Hippocampal formation (tissue), 2 donors: Measurements from ENCODE around the gene DUS3L.

Source experiments
- DNase-seq, 2 donors: peaks; one replicate each; lab custom pipeline; 2025; lab: John Stamatoyannopoulos, UW

DUS3L gene

GRCh38 chr19:5790559-5791520 is at the start of gene DUS3L:
DUS3L (minus strand) TSS chr19:5791163; CDS start chr19:5791141, 22 bp downstream.
- DNase-seq, result peak; percentile 93 to 95

GRCh38 chr19:5839065-5840017 is 48.4 kb upstream of the DUS3L start, which contains the start of gene FUT6:
FUT6 (minus strand) TSS chr19:5839702; CDS start chr19:5832567, 7,135 bp downstream.
- no peak for DNase-seq

DNA sequence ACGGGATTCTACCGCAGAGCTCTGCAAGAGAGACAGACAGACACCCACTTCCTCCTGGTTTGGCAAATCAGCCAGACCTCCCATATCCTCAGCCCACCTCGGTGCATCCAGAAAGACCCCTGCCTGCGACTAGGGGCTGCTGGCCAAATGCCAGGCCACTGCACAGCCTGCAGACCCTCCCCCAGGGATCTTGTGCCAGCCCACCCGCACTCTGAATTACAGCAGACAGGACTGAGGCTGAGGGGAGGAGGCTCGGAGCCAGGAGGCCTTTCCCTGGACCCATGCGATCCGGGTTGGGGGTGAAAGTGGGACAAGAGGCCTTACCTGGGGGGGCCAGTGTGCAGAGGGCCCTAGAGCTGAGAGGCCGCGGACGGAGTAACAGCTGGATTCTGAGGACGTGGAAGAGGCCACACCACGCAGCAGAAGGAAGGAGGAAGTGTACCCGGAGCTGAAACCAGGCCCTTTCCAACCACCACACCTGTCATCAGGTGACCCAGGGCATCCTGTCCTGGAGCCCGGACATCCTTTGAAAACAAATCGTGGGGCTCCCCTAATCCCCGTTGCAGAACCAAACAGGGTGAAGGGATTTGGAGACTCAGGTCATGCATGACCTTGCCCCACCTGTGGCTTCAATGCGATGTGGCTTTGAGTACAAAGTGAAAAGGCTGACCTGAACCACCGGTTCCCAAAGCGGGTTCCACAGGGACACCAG is 47.5 kb upstream of the DUS3L start:
- no peak for DNase-seq

DNA sequence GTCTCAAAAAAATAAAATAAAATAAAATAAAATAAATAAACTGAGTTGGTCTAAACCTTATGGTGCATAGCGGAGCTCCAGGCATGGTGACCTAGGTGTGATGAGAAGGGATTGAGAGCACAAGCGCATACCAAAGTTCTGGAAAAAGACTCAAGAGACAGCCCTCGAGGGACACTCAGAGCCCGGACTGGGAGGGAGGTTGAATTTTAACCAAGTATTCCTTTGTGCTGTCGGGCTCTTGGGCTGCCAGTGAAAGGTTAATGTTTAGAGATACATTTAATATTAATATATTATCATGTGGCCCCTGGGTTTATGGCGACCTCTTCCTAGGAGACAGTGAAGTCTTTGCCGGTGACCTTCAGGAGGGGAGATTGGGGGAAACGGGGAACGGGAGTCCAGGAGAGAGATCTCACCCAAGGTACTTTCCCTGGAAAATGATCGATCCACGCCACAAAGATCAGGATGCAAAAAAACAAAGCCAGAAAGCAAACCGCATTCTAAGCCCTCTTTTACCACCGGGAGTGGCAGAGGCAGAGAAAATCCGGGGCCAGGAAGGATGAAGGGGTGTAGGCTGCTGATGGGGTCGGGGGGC is 46.9 kb upstream of the DUS3L start:
- no peak for DNase-seq

- no peak for DNase-seq
Observed at GRCh38 chr19:5832527-5833216, 41.7 kb upstream of the DUS3L start.

GRCh38 chr19:5832061-5832460 is 41.1 kb upstream of the DUS3L start:
- no peak for DNase-seq

DNA sequence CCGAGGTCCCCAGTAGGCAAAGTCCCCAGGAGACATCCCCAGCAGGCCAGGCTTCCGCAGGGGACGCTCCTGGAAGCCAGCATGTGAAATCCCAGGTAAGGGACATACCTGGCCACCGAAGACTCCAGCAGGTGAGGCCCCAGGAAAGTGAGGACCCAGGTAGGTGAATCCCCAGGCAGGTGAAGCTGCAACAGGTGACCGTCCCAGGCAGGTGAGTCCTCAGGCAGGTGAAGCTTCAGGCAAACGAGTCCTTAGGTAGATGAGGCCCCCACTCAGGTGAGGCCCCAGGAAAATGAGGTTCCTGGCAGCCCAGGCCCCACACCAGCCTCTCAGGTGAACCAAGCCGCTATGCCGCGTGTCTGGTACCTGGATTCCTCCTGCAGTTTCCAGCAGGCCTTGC is 40.2 kb upstream of the DUS3L start:
- DNase-seq, result no peak

- DNase-seq, result no peak
Observed at GRCh38 chr19:5829567-5830310, 38.8 kb upstream of the DUS3L start.

GRCh38 chr19:5828661-5829566 is 38.0 kb upstream of the DUS3L start:
- no peak for DNase-seq

DNA sequence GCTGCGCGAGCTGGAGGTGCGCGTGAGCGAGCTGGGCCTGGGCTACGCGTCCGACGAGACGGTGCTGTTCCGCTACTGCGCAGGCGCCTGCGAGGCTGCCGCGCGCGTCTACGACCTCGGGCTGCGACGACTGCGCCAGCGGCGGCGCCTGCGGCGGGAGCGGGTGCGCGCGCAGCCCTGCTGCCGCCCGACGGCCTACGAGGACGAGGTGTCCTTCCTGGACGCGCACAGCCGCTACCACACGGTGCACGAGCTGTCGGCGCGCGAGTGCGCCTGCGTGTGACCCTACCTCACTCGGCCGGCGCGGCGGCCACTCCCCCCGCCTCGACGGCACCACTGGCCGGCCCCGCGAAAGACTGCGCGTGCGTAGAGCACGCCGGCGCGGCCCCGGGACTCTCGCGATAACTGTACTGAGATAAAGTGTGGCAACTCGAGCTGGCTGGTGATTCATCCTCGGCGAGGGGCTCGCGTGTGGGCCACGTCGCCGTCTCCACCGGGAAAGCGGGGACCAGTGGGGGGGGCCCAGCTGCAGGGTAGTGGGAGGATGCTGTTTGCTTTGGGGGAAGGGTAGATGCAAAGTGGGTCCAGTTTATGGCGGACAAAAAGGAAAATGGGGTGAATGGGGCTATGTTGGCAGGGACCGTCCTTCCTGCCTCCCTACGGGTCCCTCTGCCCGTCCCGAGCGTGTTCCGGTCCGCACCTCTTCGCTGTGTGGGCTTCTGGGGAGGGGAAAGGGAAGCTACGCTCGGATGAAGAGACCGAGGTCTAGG is 37.1 kb upstream of the DUS3L start:
- peak; percentile 21 to 59 for DNase-seq

DNA sequence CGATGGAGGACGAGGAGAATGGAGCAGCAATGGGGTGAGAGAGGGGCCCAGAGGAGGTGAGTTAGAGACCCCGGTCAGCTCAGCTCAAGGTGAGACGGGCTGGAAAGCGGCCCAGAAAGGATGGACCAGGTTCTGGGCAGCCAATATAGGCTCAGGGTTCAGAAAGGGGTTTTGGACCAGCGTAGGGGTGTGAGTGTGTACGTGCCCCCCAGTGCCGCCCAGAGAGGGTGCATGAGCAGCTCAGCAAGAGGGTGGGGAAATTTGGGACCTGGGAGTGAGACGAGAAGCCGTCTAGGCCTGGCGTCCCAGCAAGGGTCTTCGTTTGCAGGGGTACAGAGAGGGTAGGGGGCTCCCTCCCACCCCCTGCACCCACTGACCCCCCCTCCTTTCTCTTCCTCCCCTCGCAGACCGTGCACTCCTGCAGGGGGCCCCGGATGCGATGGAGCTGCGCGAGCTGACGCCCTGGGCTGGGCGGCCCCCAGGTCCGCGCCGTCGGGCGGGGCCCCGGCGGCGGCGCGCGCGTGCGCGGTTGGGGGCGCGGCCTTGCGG is 36.5 kb upstream of the DUS3L start:
- DNase-seq, result no peak

GRCh38 chr19:5826531-5827341 is 35.8 kb upstream of the DUS3L start:
- DNase-seq, result no peak

DNA sequence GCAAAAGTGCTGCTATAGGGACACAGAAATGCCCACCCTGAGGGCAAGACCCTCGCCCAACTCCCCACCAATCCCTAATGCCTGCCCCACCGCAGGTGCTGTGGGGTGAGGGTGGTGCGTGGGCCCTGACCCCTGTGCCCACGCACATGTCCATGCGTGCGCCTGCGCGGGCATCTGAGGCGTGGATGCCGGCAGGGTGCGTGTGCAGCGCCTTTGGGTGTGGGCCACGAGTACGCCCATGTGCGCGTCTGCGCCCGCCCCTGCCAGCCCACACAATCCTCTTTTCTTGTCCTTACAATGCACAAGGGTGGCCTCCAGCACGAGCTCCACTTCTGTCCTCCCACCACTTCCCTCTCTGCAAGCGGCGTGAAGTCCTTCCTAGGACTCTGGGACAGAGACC is 34.2 kb upstream of the DUS3L start:
- DNase-seq, result no peak

DNA sequence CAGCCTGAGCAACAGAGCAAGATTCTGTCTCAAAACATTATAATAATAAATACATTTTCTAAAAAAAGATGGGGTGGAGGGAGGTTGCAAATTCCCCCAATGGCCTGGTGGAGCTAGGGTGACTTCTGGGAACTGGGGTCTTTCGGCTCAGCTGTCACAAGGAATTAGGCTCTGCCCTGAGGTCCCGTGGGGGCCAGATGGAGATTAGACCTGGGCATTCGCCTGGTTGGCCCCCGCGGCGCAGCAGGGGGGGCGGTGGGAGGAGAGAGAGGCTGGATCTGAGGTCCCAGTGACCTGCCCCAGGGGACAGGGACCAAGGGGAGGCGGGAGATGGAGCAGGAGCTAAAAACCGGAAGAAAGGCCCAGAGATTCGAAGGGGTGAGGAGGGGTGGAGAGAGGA is 33.8 kb upstream of the DUS3L start:
- DNase-seq, result no peak

- no peak for DNase-seq
Observed at GRCh38 chr19:5823579-5824281, 32.8 kb upstream of the DUS3L start.

DNA sequence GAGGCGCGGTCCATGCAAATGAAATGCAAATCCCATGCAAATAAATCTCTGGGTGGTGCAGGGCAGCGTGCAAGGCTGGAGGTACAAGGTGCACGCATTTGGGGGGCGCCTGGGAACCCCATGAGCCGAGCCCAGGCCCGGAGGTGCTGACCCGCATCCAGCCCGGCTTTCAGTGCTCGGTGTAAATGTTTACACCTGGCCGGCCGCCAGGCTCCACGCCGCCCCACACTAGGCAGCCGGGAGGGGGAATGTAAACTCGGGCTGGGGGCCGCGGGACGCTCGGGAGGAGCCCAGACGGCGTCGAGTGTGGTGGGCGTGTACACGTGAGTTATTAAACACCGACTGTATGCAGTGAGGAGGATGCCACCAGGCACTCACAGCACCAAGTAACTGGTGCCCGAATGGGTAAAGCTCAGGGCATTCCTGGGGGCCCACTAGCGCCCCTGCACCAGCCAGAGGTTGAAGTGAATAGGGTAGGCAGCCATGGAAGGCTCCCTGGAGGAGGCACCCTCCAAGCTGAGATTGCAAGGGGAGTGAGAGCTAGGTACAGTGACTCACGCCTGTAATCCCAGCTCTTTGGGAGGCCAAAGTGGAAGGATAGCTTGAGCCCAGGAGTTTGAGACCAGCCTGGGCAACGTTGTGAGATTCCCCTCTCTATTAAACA is 31.4 kb upstream of the DUS3L start:
- no peak for DNase-seq
